Neuron (in vitro differentiated cells): ENCODE results near the gene NBEA.

Experiments used
- H2AFZ ChIP-seq: one replicate; pipeline ENCODE4 v1.6.1; 2013; ENCODE audit warnings: low read depth, mild to moderate bottlenecking, inconsistent platforms, low read length, moderate library complexity
- H3K27me3 ChIP-seq: one replicate; pipeline ENCODE4 v1.6.1; 2013; ENCODE audit warnings: low read length; ENCODE audit not compliant: insufficient read depth
- H3K36me3 ChIP-seq: one replicate; pipeline ENCODE4 v1.6.1; 2013; ENCODE audit warnings: low read length; ENCODE audit not compliant: insufficient read depth
- H3K4me1 ChIP-seq: one replicate; pipeline ENCODE4 v1.6.1; 2013; ENCODE audit warnings: low read length; ENCODE audit not compliant: insufficient read depth
- H3K4me3 ChIP-seq: 2 replicates; pipeline ENCODE4 v1.5.1; 2013; ENCODE audit warnings: mild to moderate bottlenecking, low read length, moderate library complexity
- H3K9me3 ChIP-seq: one replicate; pipeline ENCODE4 v1.6.1; 2013; ENCODE audit warnings: low read length

The NBEA gene

GRCh38 chr13:35164324-35164932, 222.4 kb downstream of the NBEA start:
- Histone ChIP-seq H3K36me3 (peaks cover 5% of the 10 kb centered on the region), H2AFZ (no peak overlapping the region), H3K4me3 (no peak overlapping the region), H3K9me3 (no peaks in the 10 kb centered on the region), H3K27me3 (no peaks in the 10 kb centered on the region), H3K4me1 (peaks cover 14% of the 10 kb centered on the region)

GRCh38 chr13:35165205-35165604, 223.1 kb downstream of the NBEA start:
- no peaks in the 10 kb centered on the region for H3K27me3 ChIP-seq
- no peaks in the 10 kb centered on the region for H3K36me3 ChIP-seq
- no peaks in the 10 kb centered on the region for H3K9me3 ChIP-seq
- no peak overlapping the region for H2AFZ ChIP-seq
- peaks cover 14% of the 10 kb centered on the region for H3K4me1 ChIP-seq
- no peak overlapping the region for H3K4me3 ChIP-seq

DNA sequence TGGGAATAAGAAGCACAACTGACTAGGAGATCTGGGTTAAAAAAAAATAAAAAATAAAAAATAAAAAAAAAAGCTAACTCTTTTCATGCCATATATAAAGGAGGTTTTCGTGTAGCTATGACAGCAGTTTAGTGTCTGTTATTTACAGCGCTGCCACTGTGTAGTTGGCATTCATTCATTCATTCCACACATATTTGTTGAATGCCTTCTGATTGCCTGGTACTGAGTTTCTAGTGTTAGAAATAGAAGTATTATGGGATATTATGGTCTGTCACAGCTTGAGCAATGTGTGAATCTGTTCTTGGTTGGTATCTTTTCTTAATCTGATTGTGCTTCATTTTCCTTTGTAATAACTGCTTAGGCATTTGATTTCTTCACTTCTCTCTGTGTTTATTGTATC, 237.4 kb downstream of the NBEA start:
- H3K4me1 ChIP-seq = peaks cover 4% of the 10 kb centered on the region
- no peak overlapping the region for H2AFZ ChIP-seq
- peaks cover 3% of the 10 kb centered on the region for H3K36me3 ChIP-seq

GRCh38 chr13:35179920-35180663, 238.0 kb downstream of the NBEA start:
- no peak overlapping the region for H3K4me3 ChIP-seq
- no peak overlapping the region for H2AFZ ChIP-seq
- H3K27me3 ChIP-seq = no peaks in the 10 kb centered on the region
- no peaks in the 10 kb centered on the region for H3K9me3 ChIP-seq
- peaks cover 5% of the 10 kb centered on the region for H3K36me3 ChIP-seq
- H3K4me1 ChIP-seq = peaks cover 4% of the 10 kb centered on the region

More for the DNA sequence above, 237.4 kb downstream of the NBEA start:
- no peaks in the 10 kb centered on the region for H3K9me3 ChIP-seq
- H3K4me3 ChIP-seq = no peak overlapping the region
- no peaks in the 10 kb centered on the region for H3K27me3 ChIP-seq

DNA sequence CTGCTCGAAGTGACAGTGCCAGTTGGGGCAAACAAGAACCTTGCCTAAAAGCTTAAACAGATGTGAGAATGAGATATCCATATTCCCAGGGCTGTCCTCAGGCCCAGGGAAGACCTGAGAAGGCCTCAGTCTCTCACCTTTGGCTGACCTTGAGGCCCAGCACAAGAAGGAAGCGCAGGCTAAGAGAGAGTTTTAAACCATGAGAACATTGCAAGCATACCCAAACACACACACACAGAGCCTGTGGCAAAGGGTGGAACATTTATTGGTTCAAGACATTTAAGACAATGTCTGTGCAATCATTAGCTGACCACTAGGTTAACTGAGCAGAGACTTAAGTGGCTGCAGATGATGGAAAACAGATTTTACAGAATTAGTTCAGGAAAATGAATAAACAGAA, 248.2 kb downstream of the NBEA start:
- Histone ChIP-seq H3K27me3 (no peaks in the 10 kb centered on the region), H3K4me3 (no peak overlapping the region), H3K36me3 (no peaks in the 10 kb centered on the region), H2AFZ (no peak overlapping the region), H3K9me3 (no peaks in the 10 kb centered on the region), H3K4me1 (no peaks in the 10 kb centered on the region)

- Histone ChIP-seq H3K27me3 (no peaks in the 10 kb centered on the region), H2AFZ (no peak overlapping the region), H3K4me3 (no peak overlapping the region), H3K4me1 (no peaks in the 10 kb centered on the region), H3K9me3 (no peaks in the 10 kb centered on the region), H3K36me3 (no peaks in the 10 kb centered on the region)
Measured at GRCh38 chr13:35191883-35192282, 249.8 kb downstream of the NBEA start.

- H2AFZ ChIP-seq = no peak overlapping the region
- no peaks in the 10 kb centered on the region for H3K36me3 ChIP-seq
- no peak overlapping the region for H3K4me3 ChIP-seq
- H3K9me3 ChIP-seq = no peaks in the 10 kb centered on the region
- H3K27me3 ChIP-seq = no peaks in the 10 kb centered on the region
- H3K4me1 ChIP-seq = peaks cover 11% of the 10 kb centered on the region
Measured at GRCh38 chr13:35198613-35199200, 256.6 kb downstream of the NBEA start.

DNA sequence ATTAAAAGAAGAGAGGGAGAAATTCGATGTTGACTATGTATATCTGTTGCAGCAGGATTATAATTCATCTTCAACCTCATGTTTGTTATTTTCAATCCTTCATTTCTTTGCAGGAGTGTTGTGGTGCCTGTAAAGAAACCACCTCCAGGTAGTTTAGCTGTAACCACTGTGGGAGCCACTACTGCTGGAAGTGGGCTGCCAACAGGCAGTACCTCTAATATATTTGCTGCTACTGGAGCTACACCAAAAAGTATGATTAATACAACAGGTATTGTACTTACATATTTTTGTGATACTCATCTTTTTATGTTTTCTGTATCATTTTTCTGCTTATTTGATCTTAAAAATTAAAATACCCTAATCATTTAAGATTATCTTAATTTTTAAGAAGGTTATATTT, 266.5 kb downstream of the NBEA start:
- H3K27me3 ChIP-seq = no peaks in the 10 kb centered on the region
- no peaks in the 10 kb centered on the region for H3K9me3 ChIP-seq
- H3K4me3 ChIP-seq = no peak overlapping the region
- H2AFZ ChIP-seq = no peak overlapping the region
- no peaks in the 10 kb centered on the region for H3K4me1 ChIP-seq
- peaks cover 2% of the 10 kb centered on the region for H3K36me3 ChIP-seq

DNA sequence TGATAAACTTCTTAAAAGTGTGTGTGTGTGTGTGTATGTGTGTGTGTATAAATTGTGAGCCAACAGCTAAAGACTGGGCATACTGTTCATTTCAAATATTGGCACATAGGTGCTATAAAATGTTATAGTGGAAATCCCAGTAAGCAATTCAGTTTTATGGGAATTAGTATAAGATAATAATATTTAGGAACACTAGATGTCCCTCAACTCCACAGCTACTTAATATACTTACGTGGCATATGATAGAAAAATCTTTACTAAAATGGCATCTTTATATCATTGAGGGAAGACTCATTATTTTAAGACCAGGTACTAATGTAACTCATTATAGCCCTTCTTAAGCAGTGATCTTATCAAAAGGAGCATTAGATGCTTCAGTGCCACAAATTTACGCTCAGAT, 268.2 kb downstream of the NBEA start:
- H3K36me3 ChIP-seq = peaks cover 2% of the 10 kb centered on the region
- no peaks in the 10 kb centered on the region for H3K9me3 ChIP-seq
- H3K27me3 ChIP-seq = no peaks in the 10 kb centered on the region
- H3K4me3 ChIP-seq = no peak overlapping the region
- no peak overlapping the region for H2AFZ ChIP-seq
- H3K4me1 ChIP-seq = no peaks in the 10 kb centered on the region

- Histone ChIP-seq H3K4me1 (no peaks in the 10 kb centered on the region), H3K9me3 (no peaks in the 10 kb centered on the region), H3K36me3 (peaks cover 2% of the 10 kb centered on the region), H2AFZ (no peak overlapping the region), H3K27me3 (no peaks in the 10 kb centered on the region), H3K4me3 (no peak overlapping the region)
Measured at GRCh38 chr13:35211949-35212348, 269.9 kb downstream of the NBEA start.

- Histone ChIP-seq H3K27me3 (no peaks in the 10 kb centered on the region), H3K4me3 (no peak overlapping the region), H3K9me3 (no peaks in the 10 kb centered on the region), H3K36me3 (peaks cover 2% of the 10 kb centered on the region), H2AFZ (no peak overlapping the region), H3K4me1 (no peaks in the 10 kb centered on the region)
Measured at GRCh38 chr13:35213911-35214310, 271.8 kb downstream of the NBEA start.

- no peaks in the 10 kb centered on the region for H3K4me1 ChIP-seq
- no peak overlapping the region for H3K4me3 ChIP-seq
- no peaks in the 10 kb centered on the region for H3K27me3 ChIP-seq
- H3K9me3 ChIP-seq = no peaks in the 10 kb centered on the region
- no peak overlapping the region for H2AFZ ChIP-seq
- peaks cover 2% of the 10 kb centered on the region for H3K36me3 ChIP-seq
Measured at GRCh38 chr13:35216131-35216530, 274.1 kb downstream of the NBEA start.

GRCh38 chr13:35219021-35219420, 277.0 kb downstream of the NBEA start:
- no peaks in the 10 kb centered on the region for H3K36me3 ChIP-seq
- no peaks in the 10 kb centered on the region for H3K9me3 ChIP-seq
- H2AFZ ChIP-seq = no peak overlapping the region
- no peak overlapping the region for H3K4me3 ChIP-seq
- no peaks in the 10 kb centered on the region for H3K27me3 ChIP-seq
- H3K4me1 ChIP-seq = no peaks in the 10 kb centered on the region
